ENCODE measurements around the gene DYRK1B.

GRCh38 chr19:39827216-39827615 lies 6.7 kb downstream of the DYRK1B start:
- TF ChIP-seq, protein P1, sequence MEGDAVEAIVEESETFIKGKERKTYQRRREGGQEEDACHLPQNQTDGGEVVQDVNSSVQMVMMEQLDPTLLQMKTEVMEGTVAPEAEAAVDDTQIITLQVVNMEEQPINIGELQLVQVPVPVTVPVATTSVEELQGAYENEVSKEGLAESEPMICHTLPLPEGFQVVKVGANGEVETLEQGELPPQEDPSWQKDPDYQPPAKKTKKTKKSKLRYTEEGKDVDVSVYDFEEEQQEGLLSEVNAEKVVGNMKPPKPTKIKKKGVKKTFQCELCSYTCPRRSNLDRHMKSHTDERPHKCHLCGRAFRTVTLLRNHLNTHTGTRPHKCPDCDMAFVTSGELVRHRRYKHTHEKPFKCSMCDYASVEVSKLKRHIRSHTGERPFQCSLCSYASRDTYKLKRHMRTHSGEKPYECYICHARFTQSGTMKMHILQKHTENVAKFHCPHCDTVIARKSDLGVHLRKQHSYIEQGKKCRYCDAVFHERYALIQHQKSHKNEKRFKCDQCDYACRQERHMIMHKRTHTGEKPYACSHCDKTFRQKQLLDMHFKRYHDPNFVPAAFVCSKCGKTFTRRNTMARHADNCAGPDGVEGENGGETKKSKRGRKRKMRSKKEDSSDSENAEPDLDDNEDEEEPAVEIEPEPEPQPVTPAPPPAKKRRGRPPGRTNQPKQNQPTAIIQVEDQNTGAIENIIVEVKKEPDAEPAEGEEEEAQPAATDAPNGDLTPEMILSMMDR (IDR thresholded peaks at IDR 0.05; ENCODE audit: insufficient read depth, low read depth, low read length): no peak
- TF ChIP-seq EZH2 (IDR thresholded peaks at IDR 0.05; ENCODE audit: insufficient read depth, low read length): no peak

Data from astrocyte (in vitro differentiated cells and primary cell).